ENCODE measurements around the gene RPL38. TPM values are rescaled to one million over a fixed set of nuclear protein-coding genes. Genes with fewer than 3 reads are reported as not detected.

RPL38 gene
- total and polyA plus RNA-seq, 3 donors from 2014 or later = 345 to 1,788 (median 563) TPM

DNA sequence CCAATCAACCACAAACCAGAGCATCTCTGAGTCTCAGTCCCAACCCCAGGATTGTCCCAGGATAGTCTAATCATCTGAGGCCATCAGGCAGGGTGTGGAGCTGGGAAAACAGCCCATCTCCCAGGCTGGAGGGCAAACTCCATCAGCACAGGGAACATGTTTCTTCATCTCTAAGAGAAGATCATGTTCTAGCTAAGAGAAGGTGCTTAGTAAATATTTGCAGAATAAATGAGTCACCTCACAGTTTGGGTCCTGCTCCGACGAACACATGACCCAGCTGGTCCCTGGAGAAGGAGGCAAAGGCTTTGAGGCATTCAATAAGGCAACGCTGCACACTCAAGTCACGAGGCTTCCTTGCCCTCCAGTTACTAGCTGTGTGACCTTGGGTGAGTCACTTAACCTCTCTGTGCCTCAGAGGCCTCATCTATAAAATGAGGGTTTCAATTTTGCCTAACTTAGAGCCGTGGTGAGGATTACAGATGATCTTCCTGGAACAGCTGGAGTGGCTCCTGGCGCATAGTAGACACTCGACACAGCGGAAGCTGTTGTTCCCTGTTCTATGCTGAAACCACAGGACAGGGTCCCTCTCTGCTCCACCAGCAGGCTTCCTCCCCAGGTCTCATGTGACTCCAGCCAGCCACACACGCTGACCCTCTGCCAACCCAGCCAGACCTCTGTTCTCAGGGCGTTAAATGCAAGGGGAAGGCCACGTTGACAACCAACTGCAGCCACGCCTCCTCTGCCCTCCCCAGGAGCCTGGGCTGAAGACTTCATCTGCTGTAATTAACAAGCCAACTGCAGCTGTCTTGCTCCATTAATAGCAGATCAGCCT, 10.3 kb upstream of the RPL38 start:
- 62 to 68% methylated on average over 11 to 12 of the region's 12 CpGs for WGBS, 2 donors
- Histone ChIP-seq H3K4me3 (no peak overlapping the region), H3K27me3 (no peaks in the 10 kb centered on the region), H3K36me3 (ENCODE audit: low read depth, missing control alignments) (no peaks in the 10 kb centered on the region), H3K9me3 (no peaks in the 10 kb centered on the region), H3K27ac (no peak overlapping the region), H3K4me1 (no peaks in the 10 kb centered on the region)
- intact Hi-C loops (cut with DNase I; ENCODE audit: low total_unique reads) = no loop called here
- DNase-seq = peak; percentile 36
- TF ChIP-seq, protein P1, sequence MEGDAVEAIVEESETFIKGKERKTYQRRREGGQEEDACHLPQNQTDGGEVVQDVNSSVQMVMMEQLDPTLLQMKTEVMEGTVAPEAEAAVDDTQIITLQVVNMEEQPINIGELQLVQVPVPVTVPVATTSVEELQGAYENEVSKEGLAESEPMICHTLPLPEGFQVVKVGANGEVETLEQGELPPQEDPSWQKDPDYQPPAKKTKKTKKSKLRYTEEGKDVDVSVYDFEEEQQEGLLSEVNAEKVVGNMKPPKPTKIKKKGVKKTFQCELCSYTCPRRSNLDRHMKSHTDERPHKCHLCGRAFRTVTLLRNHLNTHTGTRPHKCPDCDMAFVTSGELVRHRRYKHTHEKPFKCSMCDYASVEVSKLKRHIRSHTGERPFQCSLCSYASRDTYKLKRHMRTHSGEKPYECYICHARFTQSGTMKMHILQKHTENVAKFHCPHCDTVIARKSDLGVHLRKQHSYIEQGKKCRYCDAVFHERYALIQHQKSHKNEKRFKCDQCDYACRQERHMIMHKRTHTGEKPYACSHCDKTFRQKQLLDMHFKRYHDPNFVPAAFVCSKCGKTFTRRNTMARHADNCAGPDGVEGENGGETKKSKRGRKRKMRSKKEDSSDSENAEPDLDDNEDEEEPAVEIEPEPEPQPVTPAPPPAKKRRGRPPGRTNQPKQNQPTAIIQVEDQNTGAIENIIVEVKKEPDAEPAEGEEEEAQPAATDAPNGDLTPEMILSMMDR (IDR thresholded peaks at IDR 0.05) = no peak
- no peak for TF ChIP-seq POLR2A (IDR thresholded peaks at IDR 0.05)

DNA sequence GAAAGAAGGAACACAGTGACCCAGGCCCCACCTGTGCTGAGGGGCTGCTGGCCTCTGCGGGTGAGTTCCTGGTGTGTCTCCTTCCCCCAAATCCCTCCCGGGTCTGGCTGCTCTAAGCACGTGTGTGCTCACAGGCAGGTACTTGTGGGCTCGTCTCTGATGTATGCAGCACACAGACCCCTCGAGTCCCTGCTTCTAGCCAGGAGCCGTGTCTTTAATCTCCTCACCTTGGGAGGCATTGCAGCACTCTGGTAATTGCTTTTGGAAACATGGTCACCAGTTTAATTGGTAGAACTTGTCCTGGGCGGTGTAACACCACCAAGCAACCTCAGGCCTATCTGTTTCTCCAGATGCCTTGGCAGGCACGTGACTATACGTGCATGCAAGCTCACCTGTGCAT, 8.8 kb upstream of the RPL38 start:
- Histone ChIP-seq H3K27me3 (no peaks in the 10 kb centered on the region), H3K9me3 (no peaks in the 10 kb centered on the region), H3K4me1 (no peaks in the 10 kb centered on the region), H3K36me3 (ENCODE audit: low read depth, missing control alignments) (no peaks in the 10 kb centered on the region), H3K27ac (no peak overlapping the region), H3K4me3 (no peak overlapping the region)
- no peak for DNase-seq
- TF ChIP-seq, protein P1 (IDR thresholded peaks at IDR 0.05) = no peak
- TF ChIP-seq POLR2A (IDR thresholded peaks at IDR 0.05) = no peak
- 77 to 80% methylated on average over 9 of the region's 9 CpGs for WGBS, 2 donors
- intact Hi-C loops (cut with DNase I; ENCODE audit: low total_unique reads) = no loop called here

DNA sequence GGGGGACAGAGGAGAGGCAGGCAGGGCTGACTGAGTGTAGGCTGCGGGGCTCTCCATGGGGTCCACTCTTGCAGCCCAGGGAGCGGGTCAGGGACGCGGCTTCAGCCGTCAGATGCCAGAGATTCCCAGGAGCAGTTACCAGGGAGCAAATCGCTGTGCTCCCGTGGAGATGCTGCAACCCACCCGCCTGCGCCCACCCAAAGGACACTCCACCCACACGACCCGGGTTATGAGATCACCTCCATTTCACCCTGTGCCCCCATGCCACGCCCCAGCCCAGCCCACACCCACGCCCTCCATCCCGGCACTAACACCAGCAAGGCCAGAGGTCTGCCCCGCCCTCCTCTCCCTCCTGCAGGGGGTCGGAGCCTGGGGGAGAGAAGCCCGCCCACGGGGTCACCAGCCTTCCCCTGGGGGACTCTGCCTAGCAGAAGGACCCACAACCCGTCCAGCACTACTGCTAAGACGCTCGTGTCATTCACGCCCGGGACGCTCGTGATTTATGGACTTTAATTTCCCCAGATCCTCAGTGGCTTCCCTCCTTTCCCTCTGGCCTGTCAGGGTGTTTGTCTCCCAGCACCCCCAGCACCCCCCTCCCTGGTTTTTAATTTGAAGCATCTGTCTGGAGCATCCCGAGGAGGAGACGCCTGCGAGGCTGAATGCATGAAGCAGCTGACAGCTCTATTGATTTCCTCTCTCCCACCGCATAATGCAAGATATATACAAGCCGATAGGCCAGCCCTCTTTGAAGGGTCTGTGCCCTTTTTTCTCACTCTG, 6.7 kb upstream of the RPL38 start:
- no peak overlapping the region for H3K27ac ChIP-seq
- TF ChIP-seq, protein P1 (IDR thresholded peaks at IDR 0.05) = no peak
- TF ChIP-seq POLR2A (IDR thresholded peaks at IDR 0.05) = no peak
- no peaks in the 10 kb centered on the region for H3K27me3 ChIP-seq
- intact Hi-C loops (cut with DNase I; ENCODE audit: low total_unique reads) = no loop called here
- no peaks in the 10 kb centered on the region for H3K4me1 ChIP-seq
- no peak for DNase-seq
- H3K9me3 ChIP-seq = no peaks in the 10 kb centered on the region
- WGBS, 2 donors = 51% methylated on average over 23 to 26 of the region's 30 CpGs
- no peaks in the 10 kb centered on the region for H3K36me3 ChIP-seq (ENCODE audit: low read depth, missing control alignments)
- no peak overlapping the region for H3K4me3 ChIP-seq

DNA sequence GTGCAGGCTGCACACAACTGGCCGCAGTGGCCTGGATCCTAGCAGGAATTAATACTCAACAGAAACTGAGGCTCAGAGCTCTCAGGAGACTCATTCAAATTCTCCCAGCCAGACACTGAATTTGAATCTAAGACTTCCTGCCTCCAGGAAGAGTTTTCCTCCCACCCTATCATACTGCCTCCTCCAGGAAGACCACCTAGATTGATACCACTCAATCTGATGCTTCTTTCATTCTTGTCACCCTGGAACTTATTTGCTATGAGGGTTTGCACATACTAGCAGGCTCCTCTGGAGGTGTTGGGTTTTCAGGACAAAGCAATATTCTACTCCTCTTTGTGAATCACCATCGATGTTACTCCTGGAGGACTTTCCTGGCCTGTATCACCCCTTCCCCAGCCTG, 5.7 kb upstream of the RPL38 start:
- no peaks in the 10 kb centered on the region for H3K4me1 ChIP-seq
- no peak for TF ChIP-seq POLR2A (IDR thresholded peaks at IDR 0.05)
- TF ChIP-seq, protein P1 (IDR thresholded peaks at IDR 0.05) = no peak
- no peaks in the 10 kb centered on the region for H3K9me3 ChIP-seq
- H3K4me3 ChIP-seq = no peak overlapping the region
- no peaks in the 10 kb centered on the region for H3K27me3 ChIP-seq
- no peaks in the 10 kb centered on the region for H3K36me3 ChIP-seq (ENCODE audit: low read depth, missing control alignments)
- no peak overlapping the region for H3K27ac ChIP-seq
- intact Hi-C loops (cut with DNase I; ENCODE audit: low total_unique reads) = no loop called here
- WGBS, 2 donors = 94 to 100% methylated on average over 2 of the region's 2 CpGs
- DNase-seq = no peak

Data from testis (tissue), 3 donors.